HG03520 (cell line): ENCODE measurements around the gene CEACAM1.
"Not testable (repeated sequence)": the region's sequence is repeated elsewhere in the genome, so short reads cannot be mapped to it uniquely, and the experiment has no call there.

Experiments
- ATAC-seq: cut with Tn5 transposase; IDR thresholded peaks from one replicate; pipeline ENCODE4 v1.9.1; 2021; ENCODE audit warnings: mild to moderate bottlenecking, moderate library complexity; ENCODE audit not compliant: unreplicated experiment

CEACAM1 gene

GRCh38 chr19:42549067-42549466 lies 20.8 kb upstream of the CEACAM1 start:
- not testable (repeated sequence) for ATAC-seq

GRCh38 chr19:42548552-42548951 lies 20.3 kb upstream of the CEACAM1 start:
- ATAC-seq = no peak

- no peak for ATAC-seq
Observed at GRCh38 chr19:42547929-42548328, 19.6 kb upstream of the CEACAM1 start.

GRCh38 chr19:42546831-42547500 lies 18.7 kb upstream of the CEACAM1 start:
- no peak for ATAC-seq

- ATAC-seq = no peak
Observed at GRCh38 chr19:42544146-42544545, 15.9 kb upstream of the CEACAM1 start.

GRCh38 chr19:42542791-42543190 lies 14.5 kb upstream of the CEACAM1 start:
- ATAC-seq = no peak

GRCh38 chr19:42540071-42540553 lies 11.8 kb upstream of the CEACAM1 start:
- no peak for ATAC-seq

- no peak for ATAC-seq
Observed at GRCh38 chr19:42538841-42539709, 10.8 kb upstream of the CEACAM1 start.

- ATAC-seq = not testable (repeated sequence)
Observed at GRCh38 chr19:42535276-42535675, 7.0 kb upstream of the CEACAM1 start.

GRCh38 chr19:42534391-42534790 lies 6.1 kb upstream of the CEACAM1 start:
- no peak for ATAC-seq

GRCh38 chr19:42532891-42533290 lies 4.6 kb upstream of the CEACAM1 start:
- ATAC-seq = no peak

- no peak for ATAC-seq
Observed at GRCh38 chr19:42531313-42531712, 3.0 kb upstream of the CEACAM1 start.

- ATAC-seq = no peak
Observed at GRCh38 chr19:42529248-42529764, 1.0 kb upstream of the CEACAM1 start.

GRCh38 chr19:42524943-42525342 lies 3.3 kb downstream of the CEACAM1 start:
- ATAC-seq = no peak

GRCh38 chr19:42524250-42524649 lies 4.0 kb downstream of the CEACAM1 start:
- ATAC-seq = no peak

GRCh38 chr19:42522262-42522661 lies 6.0 kb downstream of the CEACAM1 start:
- ATAC-seq = not testable (repeated sequence)

- ATAC-seq = no peak
Observed at GRCh38 chr19:42521346-42522030, 6.8 kb downstream of the CEACAM1 start.

GRCh38 chr19:42519108-42519507 lies 9.2 kb downstream of the CEACAM1 start:
- ATAC-seq = no peak

GRCh38 chr19:42516771-42517170 lies 11.5 kb downstream of the CEACAM1 start:
- no peak for ATAC-seq

GRCh38 chr19:42515241-42515832 lies 12.9 kb downstream of the CEACAM1 start:
- ATAC-seq = no peak

- ATAC-seq = no peak
Observed at GRCh38 chr19:42514449-42514848, 13.8 kb downstream of the CEACAM1 start.
